Heart left ventricle (tissue), 13 donors: ENCODE measurements around the gene IGBP1.
"Not testable (repeated sequence)": the region's sequence is repeated elsewhere in the genome, so short reads cannot be mapped to it uniquely, and the experiment has no call there.

Experiments used
- CTCF ChIP-seq, 12 donors: fragments of 200-600 bp; sonication (generic) in 4 of 12; IDR thresholded peaks; one replicate each; pipeline versions ENCODE4 v1.5.0 to v1.8.0; 2018 to 2022; ENCODE audit warnings: antibody characterized with exemption in 12 of 12, mild to moderate bottlenecking in 5 of 12
- POLR2A ChIP-seq, 2 donors: fragments of 450-650 bp; IDR thresholded peaks; one replicate each; pipeline ENCODE4 v1.6.1; 2017; ENCODE audit warnings: antibody characterized with exemption in 2 of 2, mild to moderate bottlenecking in 2 of 2, moderate library complexity in 2 of 2
- donor health status: ischemic (EF 13 %, LVEDD 7.1; RV severe dilation, severe dysfunction).
- donor health status: DM: no; HTN: yes; CAD: no.
- donor health status: DM: no; HTN: no; CAD: no.
- donor health status: ischemic (EF 25% LVEDD 6.9; RV normal size, moderate dysfunction).
- donor health status: ischemic (EF 25% LVEDD 5.7; RV mildly dilated, moderate dysfunction).
- donor health status: ischemic (EF 35%, LVEDD 5.7; RV mildly dilated, moderate dysfunction).
- donor health status: nonischemic (EF 11% LVEDD 7.7; RV severe dilation, severe dysfunction).
- donor health status: DM: yes; HTN: yes; CAD: no.
- donor health status: PGD.
- donor health status: ischemic (EF 29% LVEDD 5.4; RV normal size, mild dysfunction).
- donor health status: nonischemic (EF 23%, LVEDD 6.1; RV moderate dilation, normal function).

DNA sequence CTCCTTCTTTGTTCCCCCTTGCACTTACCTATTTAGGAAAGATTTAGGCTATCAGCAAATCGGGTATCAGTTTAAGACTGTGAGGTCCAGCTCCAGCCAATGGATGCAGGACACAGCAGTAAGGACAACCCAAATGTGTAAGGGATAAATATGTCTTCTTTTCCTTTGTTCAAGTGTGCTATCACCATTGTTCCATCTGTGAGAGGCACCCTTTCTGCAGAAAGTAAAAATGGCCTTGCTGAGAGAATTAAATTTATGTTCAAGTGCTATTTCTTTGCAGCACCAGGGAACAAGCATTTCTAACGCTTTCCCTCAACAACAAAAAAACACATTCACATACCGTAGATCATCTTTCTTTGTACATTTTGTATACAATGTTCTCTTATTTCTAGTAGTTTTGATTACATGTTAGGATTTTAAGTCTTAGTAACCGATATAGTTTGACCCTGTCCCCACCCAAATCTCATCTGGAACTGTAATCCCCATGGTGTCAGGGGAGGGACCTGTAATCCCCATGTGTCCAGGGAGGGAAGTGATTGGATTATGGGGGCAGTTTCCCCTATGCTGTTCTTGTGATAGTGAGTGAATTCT, 21.7 kb upstream of the IGBP1 start:
- TF ChIP-seq CTCF, POLR2A (IDR thresholded peaks at IDR 0.05): not testable (repeated sequence)
